Ovary (tissue), 9 donors: ENCODE measurements around the gene PDLIM7. TPM values are rescaled to one million over a fixed set of nuclear protein-coding genes. Genes with fewer than 3 reads are reported as not detected.
A peak's percentile ranks its signal among the peaks of the same experiment; 100 is the strongest.

Source experiments
- DNase-seq, 5 donors: peaks; one replicate each; pipeline ENCODE4 v3.0.0-alpha.2; 2019 to 2020
- H3K27ac ChIP-seq, 2 donors: fragments of 200-600 bp; one replicate each; pipeline versions ENCODE4 v1.5.1 to v1.8.0; 2019 to 2022
- H3K27me3 ChIP-seq: fragments of 200-600 bp; one replicate; pipeline ENCODE4 v1.8.0; 2022
- H3K36me3 ChIP-seq: fragments of 200-600 bp; sonication (generic); one replicate; pipeline ENCODE4 v1.5.1; 2019
- H3K4me1 ChIP-seq: one replicate; pipeline ENCODE4 v1.8.1; 2013; ENCODE audit warnings: mild to moderate bottlenecking, moderate library complexity; ENCODE audit not compliant: insufficient read depth
- H3K4me3 ChIP-seq: fragments of 200-600 bp; sonication (generic); one replicate; pipeline ENCODE4 v1.5.1; 2017
- H3K9me3 ChIP-seq, 2 donors: fragments of 200-600 bp in 1 of 2; sonication (generic) in 1 of 2; one replicate each; pipeline versions ENCODE4 v1.5.1 to v1.8.1; 2013 to 2019; ENCODE audit warnings: mild to moderate bottlenecking in 1 of 2, moderate library complexity in 1 of 2
- EP300 ChIP-seq: sonication (generic); formaldehyde crosslinking; IDR thresholded peaks from one replicate; pipeline ENCODE4 v1.6.1; 2017; ENCODE audit warnings: antibody characterized with exemption
- POLR2A ChIP-seq: fragments of 450-650 bp; IDR thresholded peaks from one replicate; pipeline ENCODE4 v1.6.1; 2017; ENCODE audit warnings: antibody characterized with exemption, mild to moderate bottlenecking, moderate library complexity
- WGBS, 3 donors: extraction: QIAGEN DNeasy Blood & Tissue Kit in 1 of 3; methylation state at CpG; one replicate each; pipeline versions ENCODE4 v1.1.5 to v1.1.7; 2013 to 2017; 5-methylcytosine and 5-hydroxymethylcytosine counted together
- intact Hi-C, 4 donors: fragments of 100-400 bp; cut with DNase I; formaldehyde crosslinking; loops; one replicate each; pipeline versions ENCODE4 v1.11.0 to v1.15.1; 2022 to 2023
- polyA plus RNA-seq, 2 donors: library from polyadenylated mRNA; stranded (reverse); fragments of 200-250 nt in 1 of 2; fragments of 350-450 nt in 1 of 2; fragmentation: Illumina TruSeq in 1 of 2; extraction: RNeasy Lipid Tissue Mini Kit (QIAGEN cat#74804) in 1 of 2; gene quantifications; one replicate each; pipeline ENCODE4 v1.2.3, GENCODE V29; 2013 to 2014
- total RNA-seq, 7 donors: library from RNA; depleted of rRNA in 2 of 7; stranded (reverse); fragments of >200 nt in 2 of 7; fragmentation: NEBNext Ultra II Directional in 3 of 7; extraction: Animal tissue kit (Norgen Biotek cat#: 25700) in 3 of 7; gene quantifications; one replicate each; pipeline versions ENCODE4 v1.1.0 to v1.2.4, GENCODE V29; 2016 to 2023
- TF ChIP-seq, protein P1 (sequence below), 3 donors: fragments of 450-650 bp in 2 of 3; fragments of 200-600 bp in 1 of 3; IDR thresholded peaks; one replicate each; pipeline versions ENCODE4 v1.5.1 to v1.8.0; 2016 to 2022; ENCODE audit warnings: antibody characterized with exemption in 3 of 3, mild to moderate bottlenecking in 1 of 3
- donor health status: DM: no; HTN: no; CAD: no; lungs with moderate emphysema.
- donor health status: DM: no; HTN: no; CAD: no.
- donor health status: Bipolar disorder and iron deficiency.
- donor health status: DM: yes; HTN: yes; CAD: no.
- donor health status: DM: no; HTN: no; CAD: no.
- donor health status: DM: yes; HTN: yes; CAD: no.

PDLIM7 gene
- total and polyA plus RNA-seq, 9 donors, result 25.7 to 243 (median 83.3) TPM

DNA sequence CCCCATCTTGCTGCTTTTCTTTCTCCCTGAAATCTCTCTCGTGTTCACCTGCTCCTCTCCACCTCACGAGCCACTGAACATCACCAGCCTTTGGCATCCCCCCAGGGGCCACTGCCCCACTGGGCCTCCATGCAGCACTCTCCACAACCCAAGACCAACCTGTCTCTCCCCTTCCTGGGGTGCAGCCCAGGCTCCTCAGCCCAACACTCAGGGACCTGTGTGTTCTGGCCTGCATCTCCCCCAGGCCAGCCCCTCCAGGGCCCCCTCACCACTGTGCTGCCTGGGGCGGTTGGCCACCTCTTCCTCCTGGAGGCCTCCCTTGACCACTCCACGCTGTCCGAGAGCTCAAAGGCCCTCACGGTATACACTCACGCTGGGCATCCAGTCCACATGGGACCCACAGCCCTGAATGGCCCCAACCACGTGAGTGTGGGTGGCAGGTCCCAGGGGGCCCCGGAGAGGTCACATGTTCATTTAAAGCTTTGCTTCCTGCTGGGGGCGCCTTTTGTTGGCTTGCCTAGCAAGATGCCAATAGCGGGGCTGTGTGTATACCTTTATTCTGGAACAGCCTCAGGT is 12.7 kb upstream of the PDLIM7 start:
- Histone ChIP-seq H3K9me3 (no peaks in the 10 kb centered on the region), H3K4me1 (no peaks in the 10 kb centered on the region), H3K27ac (no peak overlapping the region), H3K4me3 (no peak overlapping the region), H3K36me3 (no peaks in the 10 kb centered on the region), H3K27me3 (no peaks in the 10 kb centered on the region)
- TF ChIP-seq, protein P1, sequence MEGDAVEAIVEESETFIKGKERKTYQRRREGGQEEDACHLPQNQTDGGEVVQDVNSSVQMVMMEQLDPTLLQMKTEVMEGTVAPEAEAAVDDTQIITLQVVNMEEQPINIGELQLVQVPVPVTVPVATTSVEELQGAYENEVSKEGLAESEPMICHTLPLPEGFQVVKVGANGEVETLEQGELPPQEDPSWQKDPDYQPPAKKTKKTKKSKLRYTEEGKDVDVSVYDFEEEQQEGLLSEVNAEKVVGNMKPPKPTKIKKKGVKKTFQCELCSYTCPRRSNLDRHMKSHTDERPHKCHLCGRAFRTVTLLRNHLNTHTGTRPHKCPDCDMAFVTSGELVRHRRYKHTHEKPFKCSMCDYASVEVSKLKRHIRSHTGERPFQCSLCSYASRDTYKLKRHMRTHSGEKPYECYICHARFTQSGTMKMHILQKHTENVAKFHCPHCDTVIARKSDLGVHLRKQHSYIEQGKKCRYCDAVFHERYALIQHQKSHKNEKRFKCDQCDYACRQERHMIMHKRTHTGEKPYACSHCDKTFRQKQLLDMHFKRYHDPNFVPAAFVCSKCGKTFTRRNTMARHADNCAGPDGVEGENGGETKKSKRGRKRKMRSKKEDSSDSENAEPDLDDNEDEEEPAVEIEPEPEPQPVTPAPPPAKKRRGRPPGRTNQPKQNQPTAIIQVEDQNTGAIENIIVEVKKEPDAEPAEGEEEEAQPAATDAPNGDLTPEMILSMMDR (IDR thresholded peaks at IDR 0.05), result no peak
- TF ChIP-seq EP300 (no peak), POLR2A (no peak)
- no peak for DNase-seq
- 70 to 75% (median 72%) methylated on average over 11 of the region's 11 CpGs for WGBS, 3 donors
- intact Hi-C loops, result loop anchor here in 1 of 4 donors (10.0 kb wide), 1 partner anchor 195 kb away; the partner anchor contains the start of gene MXD3

DNA sequence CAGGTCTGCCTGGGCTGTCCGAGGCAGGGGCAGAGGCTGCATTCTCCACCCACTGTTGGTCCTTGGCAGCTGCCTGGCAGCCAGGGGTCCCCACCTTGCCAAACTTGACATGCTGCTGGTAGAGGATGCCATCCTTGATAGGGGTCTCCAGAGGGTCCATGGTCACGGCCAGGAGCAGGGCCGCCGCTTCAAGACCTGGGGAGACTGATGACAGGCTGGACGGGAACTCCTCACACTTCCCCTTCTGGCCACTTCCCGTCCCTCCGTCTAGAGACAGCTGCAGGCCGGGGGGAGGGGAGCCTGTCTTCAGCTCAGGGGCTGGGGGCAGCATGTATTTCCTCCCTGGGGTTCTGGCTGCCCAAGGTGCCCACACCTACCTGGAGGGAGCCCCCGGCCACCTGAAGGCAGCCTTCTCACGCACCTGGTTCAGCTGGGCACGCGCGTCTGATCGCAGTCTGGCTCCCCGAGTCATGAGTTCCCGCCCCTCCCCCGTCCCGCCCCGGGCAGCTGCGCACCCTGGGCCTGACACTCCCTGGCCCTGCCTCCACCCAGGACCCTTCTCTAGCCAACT is 12.1 kb upstream of the PDLIM7 start, which contains the start of gene DOK3:
DOK3 (minus strand) TSS at position 446 of the 571 bp plus-strand sequence; CDS start at position 160, 286 bp downstream.
- no peak within 1 kb of the TSS for H3K27ac ChIP-seq
- WGBS, 3 donors, result 18 to 36% (median 34%) methylated on average over 19 to 20 of the region's 20 CpGs
- no peaks in the 10 kb centered on the region for H3K4me1 ChIP-seq
- no peak within 1 kb of the TSS for H3K4me3 ChIP-seq
- intact Hi-C loops, result loop anchor here in 1 of 4 donors (10.0 kb wide), 1 partner anchor 195 kb away; the partner anchor contains the start of gene MXD3
- no peaks in the 10 kb centered on the region for H3K27me3 ChIP-seq
- peak in 1 of 5 donors; percentile 30 for DNase-seq
- TF ChIP-seq EP300, result no peak
- TF ChIP-seq, protein P1 (IDR thresholded peaks at IDR 0.05), result no peak
- no peak for TF ChIP-seq POLR2A
- H3K9me3 ChIP-seq, result no peaks in the 10 kb centered on the region
- no peaks in the 10 kb centered on the region for H3K36me3 ChIP-seq

DNA sequence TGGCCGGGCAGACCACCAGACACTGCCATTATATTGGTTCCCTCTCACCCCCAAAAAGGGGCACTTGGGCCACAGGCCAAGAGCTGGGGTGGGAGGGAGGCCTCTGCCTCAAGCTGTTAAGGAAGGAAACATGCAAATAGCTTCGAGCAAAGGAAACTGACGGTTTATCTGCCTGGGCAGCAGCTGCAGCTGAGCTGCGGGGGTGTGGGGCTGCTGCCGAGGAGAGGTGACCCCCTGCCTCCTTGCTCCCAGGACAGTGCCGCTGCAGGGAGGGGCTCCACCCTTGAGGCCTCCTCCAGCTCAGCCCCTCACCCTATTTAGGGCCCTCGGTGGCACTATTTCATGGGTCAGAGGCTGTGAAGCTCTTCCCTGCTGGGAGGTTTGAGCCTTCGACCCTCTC is 11.4 kb upstream of the PDLIM7 start:
- Histone ChIP-seq H3K27ac (no peak overlapping the region), H3K27me3 (no peaks in the 10 kb centered on the region), H3K9me3 (no peaks in the 10 kb centered on the region), H3K36me3 (no peaks in the 10 kb centered on the region), H3K4me3 (no peak overlapping the region), H3K4me1 (no peaks in the 10 kb centered on the region)
- intact Hi-C loops, result loop anchor here in 1 of 4 donors (10.0 kb wide), 1 partner anchor 194 kb away; the partner anchor contains the start of gene MXD3
- 22 to 30% (median 23%) methylated on average over 8 of the region's 8 CpGs for WGBS, 3 donors
- TF ChIP-seq EP300 (no peak), POLR2A (no peak)
- TF ChIP-seq, protein P1 (IDR thresholded peaks at IDR 0.05), result no peak
- DNase-seq, result no peak

DNA sequence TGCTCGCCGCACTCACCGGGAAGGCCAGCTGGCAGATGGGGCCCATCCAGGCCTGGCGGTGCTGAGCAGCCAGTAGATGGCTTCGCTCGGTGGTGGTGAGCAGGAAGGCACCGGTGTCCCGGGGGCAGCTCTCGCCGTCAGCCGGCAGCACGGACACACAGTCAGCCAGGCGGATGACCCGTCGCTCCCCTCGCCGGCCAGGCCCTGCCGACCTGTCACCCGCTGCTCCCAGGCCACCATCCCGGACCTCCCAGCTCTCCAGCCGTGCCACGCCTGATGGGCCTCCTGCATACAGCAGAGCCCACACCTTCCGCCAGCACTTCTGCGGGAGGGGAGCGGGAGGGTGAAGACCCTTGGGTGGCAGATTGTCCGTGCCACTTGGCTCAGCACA is 10.8 kb upstream of the PDLIM7 start:
- no peak overlapping the region for H3K4me3 ChIP-seq
- DNase-seq, result no peak
- 88 to 96% (median 89%) methylated on average over 20 to 26 of the region's 26 CpGs for WGBS, 3 donors

More for the DNA sequence above, 10.8 kb upstream of the PDLIM7 start:
- no peaks in the 10 kb centered on the region for H3K4me1 ChIP-seq
- no peak for TF ChIP-seq EP300
- H3K27me3 ChIP-seq, result no peaks in the 10 kb centered on the region
- no peak overlapping the region for H3K27ac ChIP-seq
- H3K36me3 ChIP-seq, result no peaks in the 10 kb centered on the region
- intact Hi-C loops, result loop anchor here in 1 of 4 donors (10.0 kb wide), 1 partner anchor 193 kb away; the partner anchor contains the start of gene MXD3
- no peaks in the 10 kb centered on the region for H3K9me3 ChIP-seq
